HUES64 (cell line): Measurements from ENCODE around the gene LIN37.
"Not testable (repeated sequence)": the region's sequence is repeated elsewhere in the genome, so short reads cannot be mapped to it uniquely, and the experiment has no call there.

Source experiments
- H3K27ac ChIP-seq: 2 replicates; pipeline ENCODE4 v1.7.0; 2013; ENCODE audit warnings: low read depth, low read length, inconsistent platforms
- H3K27me3 ChIP-seq: 2 replicates; pipeline ENCODE4 v1.6.1; 2013; ENCODE audit warnings: mild to moderate bottlenecking, low read length; ENCODE audit not compliant: insufficient read depth
- H3K36me3 ChIP-seq: 2 replicates; pipeline ENCODE4 v1.6.1; 2013; ENCODE audit warnings: mild to moderate bottlenecking, low read length; ENCODE audit not compliant: insufficient read depth
- H3K4me1 ChIP-seq: 2 replicates; pipeline ENCODE4 v1.6.1; 2013; ENCODE audit warnings: mild to moderate bottlenecking, low read length, moderate library complexity; ENCODE audit not compliant: insufficient read depth
- H3K4me3 ChIP-seq: 2 replicates; pipeline ENCODE4 v1.5.1; 2013; ENCODE audit warnings: mild to moderate bottlenecking, low read length, moderate library complexity
- H3K9ac ChIP-seq: 2 replicates; pipeline ENCODE4 v1.6.1; 2013; ENCODE audit warnings: mild to moderate bottlenecking, low read depth, low read length
- H3K9me3 ChIP-seq: 2 replicates; pipeline ENCODE4 v1.6.1; 2013; ENCODE audit warnings: low read depth, low read length; ENCODE audit not compliant: insufficient read depth
- WGBS: fragments of 150-250, 120-280 bp; methylation state at CpG from one replicate; pipeline ENCODE4 v1.1.7; 2013; ENCODE audit warnings: missing lambda C conversion rate; 5-methylcytosine and 5-hydroxymethylcytosine counted together

LIN37 gene

DNA sequence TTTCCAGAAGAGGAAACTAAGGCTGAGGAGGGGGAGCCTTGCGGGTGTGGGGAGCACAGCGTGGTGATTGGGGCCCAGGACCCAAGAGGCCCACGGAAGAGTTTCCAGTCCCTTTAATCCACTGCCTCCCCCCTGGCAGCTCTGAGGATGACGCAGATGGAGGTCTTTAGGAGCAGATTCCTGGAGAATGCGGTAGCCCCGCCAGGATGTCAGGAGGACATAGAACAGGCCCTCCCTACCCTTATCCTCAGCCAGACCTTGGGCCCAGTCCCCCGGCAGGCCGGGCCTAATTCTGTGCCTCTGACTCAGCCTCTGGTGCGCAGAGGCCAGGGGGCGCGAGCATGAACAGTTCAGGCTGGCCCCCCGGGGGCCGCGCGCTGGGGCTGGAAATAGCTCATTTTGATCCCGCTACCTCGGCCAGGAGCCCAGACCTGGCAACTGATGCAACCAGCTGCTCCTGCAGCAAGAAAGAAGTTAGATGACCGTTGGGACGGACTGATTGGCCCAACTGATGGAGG, 8.9 kb downstream of the LIN37 start:
- Histone ChIP-seq H3K9me3 (no peaks in the 10 kb centered on the region), H3K36me3 (peaks cover 21% of the 10 kb centered on the region), H3K27me3 (peaks cover 19% of the 10 kb centered on the region), H3K9ac (peak overlapping the region; percentile 52), H3K4me1 (peaks cover 9% of the 10 kb centered on the region; the same call in 1 of the 2 replicates), H3K4me3 (peak overlapping the region; percentile 98), H3K27ac (peak overlapping the region; percentile 80)
- 13% methylated on average over 19 of the region's 19 CpGs for WGBS

DNA sequence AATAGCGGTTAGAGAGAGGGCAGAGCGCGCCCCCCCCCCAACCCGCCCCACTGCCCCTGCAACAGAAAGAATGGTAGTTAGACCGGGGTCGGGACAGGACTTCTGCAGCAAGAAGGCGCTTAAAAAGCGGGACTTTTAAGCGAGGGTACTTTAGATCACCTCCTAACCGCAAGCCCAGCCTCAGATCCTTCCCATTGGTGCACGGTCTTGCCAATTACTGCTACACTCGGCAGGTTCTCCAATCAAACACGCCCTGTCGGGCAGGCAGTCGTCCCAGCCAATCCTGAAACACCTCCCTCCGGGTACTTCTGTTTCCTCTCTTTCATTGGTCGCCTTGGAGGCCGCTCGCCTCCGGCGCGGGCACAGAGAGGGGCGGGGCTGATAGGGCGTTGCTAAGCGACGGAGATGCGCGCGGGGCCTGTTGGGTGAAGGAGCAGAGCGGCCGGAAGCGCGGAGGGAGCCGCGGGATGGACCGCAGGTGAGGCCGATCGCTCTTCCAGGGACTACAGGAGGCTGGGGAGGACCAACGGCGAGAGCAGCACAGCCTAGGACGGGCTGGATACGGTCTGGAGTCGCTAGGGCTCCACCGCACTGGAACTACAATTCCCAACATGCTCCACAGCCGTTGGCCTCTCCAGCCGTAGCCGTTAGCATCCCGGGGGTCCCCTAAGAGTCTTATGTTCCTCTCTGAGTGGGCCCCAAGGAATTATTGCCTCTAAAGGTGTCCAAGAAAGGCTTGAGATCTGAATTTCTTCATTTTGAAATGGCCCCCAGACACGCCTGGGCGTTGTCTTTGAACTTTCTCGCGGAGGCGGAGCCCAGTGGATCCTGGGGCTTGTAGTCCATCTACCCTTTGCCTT, 9.6 kb downstream of the LIN37 start, which contains the start of gene PROSER3:
Gene PROSER3 (plus strand): TSS at position 428 of the 860 bp plus-strand sequence. CDS start 40 bp downstream, at position 468.
- H3K27me3 ChIP-seq: peaks cover 19% of the 10 kb centered on the region
- peak within 1 kb of the TSS; percentile 92 for H3K9ac ChIP-seq
- under 1% methylated on average over 53 of the region's 53 CpGs for WGBS
- peak within 1 kb of the TSS; percentile 98 for H3K4me3 ChIP-seq
- no peaks in the 10 kb centered on the region for H3K9me3 ChIP-seq
- peaks cover 9% of the 10 kb centered on the region; the same call in 1 of the 2 replicates for H3K4me1 ChIP-seq
- H3K36me3 ChIP-seq: peaks cover 26% of the 10 kb centered on the region
- peak within 1 kb of the TSS; percentile 92 for H3K27ac ChIP-seq

DNA sequence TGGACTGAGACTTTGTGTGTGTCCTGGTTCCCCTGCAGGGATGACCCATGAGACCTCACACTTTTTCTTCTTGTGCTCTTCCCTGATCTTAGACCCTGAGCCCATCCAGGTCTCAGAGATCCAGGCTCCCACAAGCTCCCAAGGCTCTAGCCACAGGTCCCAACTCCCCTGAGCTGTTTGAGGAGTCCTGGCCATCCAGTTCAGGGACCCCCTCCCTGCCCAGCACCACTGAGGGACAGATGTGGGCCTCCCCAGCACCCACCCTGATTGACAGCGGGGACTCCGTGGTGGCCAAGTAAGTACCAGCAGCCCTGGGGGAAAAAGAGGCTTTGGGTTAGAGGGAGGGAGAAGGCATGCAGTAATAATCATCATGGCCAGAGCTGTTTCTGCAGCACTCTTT, 11.3 kb downstream of the LIN37 start:
- Histone ChIP-seq H3K36me3 (peaks cover 38% of the 10 kb centered on the region), H3K9ac (no peak overlapping the region), H3K4me1 (peaks cover 9% of the 10 kb centered on the region; the same call in 1 of the 2 replicates), H3K9me3 (no peaks in the 10 kb centered on the region), H3K4me3 (no peak overlapping the region), H3K27me3 (peaks cover 19% of the 10 kb centered on the region), H3K27ac (no peak overlapping the region)
- 98% methylated on average over 2 of the region's 2 CpGs for WGBS

DNA sequence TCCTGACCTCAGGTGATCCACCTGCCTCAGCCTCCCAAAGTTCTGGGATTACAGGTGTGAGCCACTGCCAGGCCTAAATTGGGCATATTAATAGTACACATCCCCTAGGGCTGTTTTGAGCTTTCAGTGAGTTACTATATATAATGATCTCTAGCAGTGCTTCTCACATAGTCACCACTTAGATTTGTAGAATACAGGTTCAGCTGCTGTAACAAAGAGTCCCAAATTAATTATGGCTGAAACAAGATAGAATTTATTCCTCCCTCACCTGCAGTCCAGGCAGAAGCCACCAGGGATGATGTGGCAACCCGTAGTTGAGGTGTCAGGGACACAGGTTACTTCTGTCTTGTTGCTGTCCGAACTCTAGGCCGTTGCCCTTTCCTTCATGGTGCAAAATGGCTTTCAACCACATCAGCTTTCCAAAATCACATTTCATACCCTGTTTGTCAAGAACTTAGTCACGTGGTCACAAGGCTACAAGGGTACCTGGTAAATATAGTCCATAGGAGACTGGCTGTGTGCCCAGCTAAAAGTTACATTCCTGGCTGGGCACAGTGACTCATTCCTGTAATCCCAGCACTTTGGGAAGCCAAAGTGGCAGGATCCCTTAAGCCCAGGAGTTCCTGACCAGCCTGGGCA, 12.5 kb downstream of the LIN37 start:
- no peaks in the 10 kb centered on the region for H3K9me3 ChIP-seq
- WGBS: 94% methylated on average over 4 of the region's 4 CpGs
- peaks cover 9% of the 10 kb centered on the region; the same call in 1 of the 2 replicates for H3K4me1 ChIP-seq
- H3K4me3 ChIP-seq: no peak overlapping the region
- peaks cover 10% of the 10 kb centered on the region for H3K27me3 ChIP-seq
- H3K9ac ChIP-seq: no peak overlapping the region
- H3K36me3 ChIP-seq: peaks cover 48% of the 10 kb centered on the region
- H3K27ac ChIP-seq: no peak overlapping the region

- 94% methylated on average over 17 of the region's 17 CpGs for WGBS
- no peak overlapping the region for H3K4me3 ChIP-seq
- no peak overlapping the region for H3K9ac ChIP-seq
- H3K36me3 ChIP-seq: peaks cover 57% of the 10 kb centered on the region
- H3K27me3 ChIP-seq: no peaks in the 10 kb centered on the region
- no peak overlapping the region for H3K27ac ChIP-seq
- no peaks in the 10 kb centered on the region for H3K9me3 ChIP-seq
- peaks cover 7% of the 10 kb centered on the region; the same call in 1 of the 2 replicates for H3K4me1 ChIP-seq
Measured at GRCh38 chr19:35764432-35765315, 16.3 kb downstream of the LIN37 start.

DNA sequence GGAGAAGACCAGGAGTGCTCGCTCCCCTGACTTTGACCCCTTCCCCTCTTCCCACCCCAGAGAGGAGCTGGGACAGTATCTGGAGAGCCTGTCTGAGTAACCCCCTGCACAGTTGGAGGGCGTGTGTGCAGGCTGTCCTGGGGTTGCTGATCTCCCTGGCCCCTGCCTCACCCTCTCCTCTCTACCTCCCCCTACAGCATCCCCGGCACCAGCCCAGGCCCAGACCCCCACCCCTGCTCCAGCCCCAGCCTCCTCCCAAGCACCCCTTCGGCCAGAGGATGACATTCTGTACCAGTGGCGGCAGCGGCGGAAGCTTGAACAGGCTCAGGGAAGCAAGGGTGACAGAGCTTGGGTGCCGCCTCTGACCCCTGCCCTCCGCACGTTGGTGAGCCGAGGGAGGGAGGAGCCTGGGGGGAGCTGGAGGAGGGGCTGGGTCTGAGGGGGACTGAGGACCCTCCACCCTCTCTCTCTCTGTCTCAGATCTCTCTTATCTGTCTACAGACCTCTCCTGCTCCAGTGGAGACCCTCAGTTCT, 18.3 kb downstream of the LIN37 start:
- no peak overlapping the region for H3K4me3 ChIP-seq
- no peak overlapping the region for H3K9ac ChIP-seq
- 85% methylated on average over 11 of the region's 11 CpGs for WGBS

DNA sequence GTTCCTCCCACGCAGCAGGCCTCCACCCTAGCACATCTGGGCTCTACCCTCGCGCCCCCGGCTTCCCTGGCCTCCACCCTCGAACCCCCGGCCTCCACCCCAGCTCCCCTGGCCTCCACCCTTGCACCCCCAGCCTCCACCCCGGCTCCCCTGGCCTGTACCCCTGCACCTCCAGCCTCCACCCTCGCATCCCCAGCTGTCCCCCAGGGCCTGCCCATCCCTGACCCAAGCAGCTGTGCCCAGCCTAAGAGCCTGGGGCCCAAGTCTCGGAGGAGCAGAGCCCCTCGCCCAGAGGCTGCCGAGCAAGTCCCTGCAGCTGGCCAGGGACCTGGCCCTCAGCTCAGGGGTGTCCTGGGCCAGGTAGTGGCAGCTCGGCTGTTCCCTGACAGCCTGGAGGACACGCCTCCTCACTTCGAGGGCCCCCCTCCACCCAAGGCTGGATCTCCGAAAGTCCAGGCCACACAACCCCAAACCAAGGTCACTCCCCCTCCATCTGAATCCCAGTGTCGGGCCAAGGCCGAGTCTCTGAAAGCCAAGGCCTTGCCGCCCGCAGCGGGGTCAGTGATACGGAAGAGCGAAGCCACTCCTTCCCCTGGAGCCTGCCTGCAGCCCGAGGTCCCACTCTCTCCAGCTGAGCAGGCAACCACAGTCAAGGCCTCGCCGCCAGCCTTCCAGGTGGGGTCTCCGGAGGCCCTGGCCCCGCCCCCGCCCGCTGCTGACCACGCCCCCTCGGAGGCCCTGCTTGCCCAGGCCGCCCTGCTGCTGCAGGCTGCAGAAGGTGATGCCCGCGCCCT, 19.1 kb downstream of the LIN37 start:
- 41% methylated on average over 34 of the region's 34 CpGs for WGBS
- Histone ChIP-seq H3K9ac (no peak overlapping the region), H3K4me1 (peaks cover 7% of the 10 kb centered on the region; the same call in 1 of the 2 replicates), H3K4me3 (peak overlapping the region; percentile 26; the same call in 1 of the 2 replicates), H3K27ac (peak overlapping the region; percentile 52; the same call in 1 of the 2 replicates), H3K36me3 (peaks cover 33% of the 10 kb centered on the region), H3K9me3 (no peaks in the 10 kb centered on the region), H3K27me3 (no peaks in the 10 kb centered on the region)

More for the DNA sequence above, 18.3 kb downstream of the LIN37 start:
- peaks cover 7% of the 10 kb centered on the region; the same call in 1 of the 2 replicates for H3K4me1 ChIP-seq
- no peaks in the 10 kb centered on the region for H3K27me3 ChIP-seq
- H3K36me3 ChIP-seq: peaks cover 42% of the 10 kb centered on the region
- no peak overlapping the region for H3K27ac ChIP-seq
- H3K9me3 ChIP-seq: no peaks in the 10 kb centered on the region

- Histone ChIP-seq H3K4me1 (peaks cover 7% of the 10 kb centered on the region; the same call in 1 of the 2 replicates), H3K36me3 (peaks cover 30% of the 10 kb centered on the region), H3K27ac (no peak overlapping the region), H3K4me3 (no peak overlapping the region), H3K9me3 (no peaks in the 10 kb centered on the region), H3K27me3 (peaks cover 3% of the 10 kb centered on the region; the same call in 1 of the 2 replicates), H3K9ac (no peak overlapping the region)
- WGBS: 58% methylated on average over 15 of the region's 15 CpGs
Measured at GRCh38 chr19:35768082-35768421, 19.7 kb downstream of the LIN37 start.

- not testable (repeated sequence) for H3K9ac ChIP-seq, H3K9me3 ChIP-seq, H3K27ac ChIP-seq, H3K36me3 ChIP-seq, H3K4me3 ChIP-seq
- Histone ChIP-seq H3K27me3 (peaks cover 16% of the 10 kb centered on the region), H3K4me1 (peaks cover 18% of the 10 kb centered on the region)
- 87% methylated on average over 5 of the region's 5 CpGs for WGBS
Measured at GRCh38 chr19:35772362-35772761, 24.0 kb downstream of the LIN37 start.
